ENCODE data around the gene TBX6. TPM values are rescaled to one million over a fixed set of nuclear protein-coding genes. Genes with fewer than 3 reads are reported as not detected.

TBX6 gene
- total and polyA plus RNA-seq, 11 donors, result 0.26 to 0.95 (median 0.72) TPM; not detected in 1

DNA sequence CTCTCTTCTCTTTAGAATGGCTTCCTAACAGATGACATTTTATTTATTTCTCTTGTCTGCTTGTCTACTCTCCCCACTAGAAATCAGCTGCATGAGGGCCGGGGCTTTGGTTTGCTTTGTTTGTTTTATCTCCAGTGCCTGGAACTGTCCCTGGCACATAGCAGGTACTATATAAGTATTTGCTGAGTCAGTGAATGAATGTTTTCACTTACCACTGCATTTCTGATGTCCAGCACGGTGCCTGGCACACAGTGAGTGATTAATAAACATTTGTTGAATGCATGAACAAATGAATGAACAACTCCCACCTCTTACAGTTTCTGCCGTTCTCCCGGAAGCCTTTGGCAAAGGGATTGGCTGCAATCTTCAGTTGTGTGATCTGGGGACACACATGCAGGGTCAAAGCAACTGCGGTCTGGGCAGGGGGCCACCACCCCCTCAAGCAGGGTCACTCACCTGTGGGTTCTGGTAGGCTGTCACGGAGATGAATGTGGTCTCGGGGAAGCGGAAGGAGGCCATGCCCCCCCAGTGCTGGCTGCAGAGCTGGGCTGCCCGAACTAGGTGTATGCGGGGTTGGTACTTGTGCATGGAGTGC is 3.4 kb downstream of the TBX6 start:
- TF ChIP-seq, protein P1, sequence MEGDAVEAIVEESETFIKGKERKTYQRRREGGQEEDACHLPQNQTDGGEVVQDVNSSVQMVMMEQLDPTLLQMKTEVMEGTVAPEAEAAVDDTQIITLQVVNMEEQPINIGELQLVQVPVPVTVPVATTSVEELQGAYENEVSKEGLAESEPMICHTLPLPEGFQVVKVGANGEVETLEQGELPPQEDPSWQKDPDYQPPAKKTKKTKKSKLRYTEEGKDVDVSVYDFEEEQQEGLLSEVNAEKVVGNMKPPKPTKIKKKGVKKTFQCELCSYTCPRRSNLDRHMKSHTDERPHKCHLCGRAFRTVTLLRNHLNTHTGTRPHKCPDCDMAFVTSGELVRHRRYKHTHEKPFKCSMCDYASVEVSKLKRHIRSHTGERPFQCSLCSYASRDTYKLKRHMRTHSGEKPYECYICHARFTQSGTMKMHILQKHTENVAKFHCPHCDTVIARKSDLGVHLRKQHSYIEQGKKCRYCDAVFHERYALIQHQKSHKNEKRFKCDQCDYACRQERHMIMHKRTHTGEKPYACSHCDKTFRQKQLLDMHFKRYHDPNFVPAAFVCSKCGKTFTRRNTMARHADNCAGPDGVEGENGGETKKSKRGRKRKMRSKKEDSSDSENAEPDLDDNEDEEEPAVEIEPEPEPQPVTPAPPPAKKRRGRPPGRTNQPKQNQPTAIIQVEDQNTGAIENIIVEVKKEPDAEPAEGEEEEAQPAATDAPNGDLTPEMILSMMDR (IDR thresholded peaks at IDR 0.05), result no peak
- TF ChIP-seq POLR2A (IDR thresholded peaks at IDR 0.05), result no peak
- DNase-seq, result peak in 1 of 5 donors; percentile 25
- H3K27ac ChIP-seq, result no peak overlapping the region
- intact Hi-C loops (cut with DNase I), result loop anchor here in 1 of 10 donors (5.0 kb wide), 1 partner anchor 319 kb away; the partner anchor contains the start of gene ZNF771
- no peaks in the 10 kb centered on the region for H3K27me3 ChIP-seq
- ATAC-seq, result no peak
- 80% methylated on average over 10 of the region's 10 CpGs for WGBS, 4 donors
- H3K9me3 ChIP-seq, result no peaks in the 10 kb centered on the region
- H3K4me1 ChIP-seq, result peaks cover 0 to 59% (median 24%) of the 10 kb centered on the region in 12 donors
- H3K4me3 ChIP-seq, result no peak overlapping the region
- H3K36me3 ChIP-seq, result peaks cover 0 to 32% (median 25%) of the 10 kb centered on the region in 9 donors

DNA sequence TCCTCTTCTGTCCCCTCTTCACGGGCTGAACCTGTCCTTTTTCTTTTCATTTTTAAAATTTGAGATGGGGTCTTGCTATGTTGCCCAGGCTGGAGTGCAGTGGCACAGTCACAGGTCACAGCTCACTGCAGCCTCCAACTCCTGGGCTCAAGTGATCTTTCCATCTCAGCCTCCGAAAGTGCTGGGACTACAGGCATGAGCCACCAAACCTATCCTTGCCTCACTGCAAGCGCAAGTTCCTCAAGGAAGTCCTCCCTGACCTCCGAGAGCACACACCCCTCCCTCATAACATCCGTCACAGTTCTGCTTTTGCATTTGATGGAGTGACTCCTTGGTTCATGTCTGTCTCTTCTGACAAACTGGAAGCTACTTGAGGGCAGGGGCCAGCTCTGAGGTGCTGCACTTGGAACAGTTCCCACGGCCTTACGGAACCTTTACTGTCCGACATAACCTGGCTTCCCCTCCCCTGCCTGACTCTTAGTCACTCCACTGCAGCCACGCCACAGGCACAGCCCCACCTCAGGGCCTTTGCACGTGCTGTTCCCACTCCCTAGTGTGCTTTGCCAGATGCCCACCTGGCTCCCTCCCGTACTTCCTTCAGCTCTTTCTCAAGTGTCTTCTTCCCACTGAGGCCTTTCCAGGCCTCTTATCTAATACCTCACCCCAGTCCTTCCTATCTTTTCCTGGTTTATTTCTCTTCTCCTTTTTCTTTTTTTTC is 4.4 kb downstream of the TBX6 start:
- Histone ChIP-seq H3K36me3 (peaks cover 0 to 35% (median 33%) of the 10 kb centered on the region in 9 donors), H3K9me3 (no peaks in the 10 kb centered on the region), H3K27ac (peak overlapping the region in 1 of 12 donors; percentile 58), H3K4me1 (peaks cover 0 to 49% (median 14%) of the 10 kb centered on the region in 12 donors), H3K4me3 (no peak overlapping the region), H3K27me3 (no peaks in the 10 kb centered on the region)
- WGBS, 4 donors, result 86 to 94% (median 88%) methylated on average over 11 of the region's 11 CpGs
- DNase-seq (peak in 1 of 5 donors; percentile 43), ATAC-seq (no peak)
- TF ChIP-seq, protein P1 (IDR thresholded peaks at IDR 0.05), result no peak
- TF ChIP-seq POLR2A (IDR thresholded peaks at IDR 0.05), result no peak
- intact Hi-C loops (cut with DNase I), result loop anchor here in 1 of 10 donors (5.0 kb wide), 1 partner anchor 320 kb away; the partner anchor contains the start of gene ZNF771

DNA sequence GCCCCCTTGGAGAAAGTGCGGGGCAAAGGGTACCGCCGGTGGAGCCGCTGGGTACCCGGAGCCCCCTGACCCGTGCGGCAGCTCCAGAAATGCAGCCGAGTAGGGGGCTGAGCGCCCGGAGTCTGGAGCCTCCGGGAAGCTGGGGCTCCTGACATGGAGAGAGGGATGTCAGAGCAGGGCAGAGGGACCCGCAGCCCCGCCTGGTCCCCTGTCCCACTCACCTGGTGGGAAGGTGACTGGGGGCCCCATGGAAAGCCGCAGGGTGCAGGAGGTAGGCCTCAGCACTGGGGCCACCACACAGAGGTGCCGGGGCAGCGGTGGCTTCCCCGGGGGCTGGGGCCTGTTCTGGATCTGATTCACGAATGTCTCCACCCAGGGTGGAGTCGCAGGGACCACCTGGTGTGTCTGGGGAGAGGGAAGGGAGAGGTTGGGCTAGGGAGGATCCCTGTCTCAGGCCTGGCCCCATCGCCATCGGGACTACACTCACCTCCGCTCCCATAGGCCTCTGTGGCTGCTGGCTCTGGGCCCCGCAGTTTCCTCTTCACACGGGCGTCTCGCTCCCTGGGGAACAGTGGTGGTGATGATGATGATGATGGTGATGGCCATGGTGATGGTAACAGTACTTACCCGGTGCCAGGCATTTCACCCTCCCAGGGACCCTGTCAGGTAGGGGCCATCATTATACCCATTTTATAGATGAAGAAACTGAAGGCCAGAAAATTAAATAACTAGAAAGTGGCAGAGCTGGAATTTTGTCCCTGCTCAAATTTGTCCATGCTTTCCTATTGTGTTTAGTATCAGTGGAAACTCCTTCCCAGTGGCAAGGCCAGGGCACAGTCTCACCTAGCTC is 5.2 kb downstream of the TBX6 start:
- intact Hi-C loops (cut with DNase I), result loop anchor here in 1 of 10 donors (5.0 kb wide), 1 partner anchor 321 kb away; the partner anchor contains the start of gene ZNF771
- no peak for ATAC-seq
- Histone ChIP-seq H3K36me3 (peaks cover 0 to 43% (median 41%) of the 10 kb centered on the region in 9 donors), H3K9me3 (no peaks in the 10 kb centered on the region), H3K27ac (peak overlapping the region in 1 of 12 donors; percentile 58), H3K4me1 (peaks cover 0 to 44% (median 9%) of the 10 kb centered on the region in 12 donors), H3K27me3 (no peaks in the 10 kb centered on the region), H3K4me3 (no peak overlapping the region)
- TF ChIP-seq, protein P1 (IDR thresholded peaks at IDR 0.05), result no peak
- no peak for TF ChIP-seq POLR2A (IDR thresholded peaks at IDR 0.05)
- 77 to 82% (median 79%) methylated on average over 18 to 27 of the region's 27 CpGs for WGBS, 4 donors
- peak in 2 of 5 donors; percentile 21 to 60 for DNase-seq

All from heart left ventricle (tissue), 16 donors.